Calu3 (cell line): ENCODE measurements around the gene TMEM217. TPM values are rescaled to one million over a fixed set of nuclear protein-coding genes. Genes with fewer than 3 reads are reported as not detected.
A peak's percentile ranks its signal among the peaks of the same experiment; 100 is the strongest.

Experiments
- BruUV-seq: library from RNA; stranded (reverse); fragments of 400-500 nt; replicated peaks from 2 replicates; lab custom pipeline; 2021; lab: Mats Ljungman, UMichigan
- CTCF ChIA-PET: fragments of 300-600 bp; sonication (Branson Sonifier 250); formaldehyde crosslinking; loops from one replicate; lab custom pipeline; 2022; ENCODE audit warnings: antibody characterized with exemption; lab: Charles Lee
- DNase-seq: peaks from one replicate; pipeline ENCODE4 v3.0.0; 2022
- H3K27ac Mint-ChIP-seq: one replicate; pipeline ENCODE4 v1.8.0; 2022; ENCODE audit warnings: mixed read lengths; ENCODE audit not compliant: unreplicated experiment
- H3K27me3 Mint-ChIP-seq: one replicate; pipeline ENCODE4 v1.8.0; 2022; ENCODE audit warnings: mixed read lengths; ENCODE audit not compliant: unreplicated experiment
- H3K36me3 Mint-ChIP-seq: one replicate; pipeline ENCODE4 v1.8.0; 2022; ENCODE audit warnings: mild to moderate bottlenecking, moderate library complexity, mixed read lengths; ENCODE audit not compliant: insufficient read depth, unreplicated experiment
- H3K4me1 Mint-ChIP-seq: one replicate; pipeline ENCODE4 v1.8.0; 2022; ENCODE audit warnings: mild to moderate bottlenecking, low read depth, mixed read lengths; ENCODE audit not compliant: unreplicated experiment
- H3K4me3 Mint-ChIP-seq: one replicate; pipeline ENCODE4 v1.8.0; 2022; ENCODE audit warnings: mild to moderate bottlenecking, low read depth, moderate library complexity, mixed read lengths; ENCODE audit not compliant: unreplicated experiment
- H3K9me3 Mint-ChIP-seq: one replicate; pipeline ENCODE4 v1.8.0; 2022; ENCODE audit warnings: low read depth, mixed read lengths; ENCODE audit not compliant: unreplicated experiment
- intact Hi-C: fragments of 100-400 bp; cut with micrococcal nuclease; formaldehyde crosslinking; loops from one replicate; pipeline ENCODE4 v1.10.0; 2022; ENCODE audit not compliant: unreplicated experiment
- total RNA-seq: library from RNA; stranded (reverse); gene quantifications from 2 replicates; pipeline ENCODE4 v1.2.3, GENCODE V29; 2022
- TF ChIP-seq, protein P1 (sequence below): fragments of 200-600 bp; IDR thresholded peaks from one replicate; pipeline ENCODE4 v1.8.0; 2022; ENCODE audit warnings: antibody characterized with exemption; ENCODE audit not compliant: unreplicated experiment

Gene TMEM217
- total RNA-seq, 1 experiment from 2014 or later = 0.99 TPM

- Mint-ChIP-seq H3K4me1 (peaks cover 17% of the 10 kb centered on the region), H3K4me3 (peak overlapping the region; percentile 68), H3K36me3 (peaks cover 15% of the 10 kb centered on the region), H3K27ac (no peak overlapping the region), H3K27me3 (no peaks in the 10 kb centered on the region), H3K9me3 (no peaks in the 10 kb centered on the region)
- TF ChIP-seq, protein P1, sequence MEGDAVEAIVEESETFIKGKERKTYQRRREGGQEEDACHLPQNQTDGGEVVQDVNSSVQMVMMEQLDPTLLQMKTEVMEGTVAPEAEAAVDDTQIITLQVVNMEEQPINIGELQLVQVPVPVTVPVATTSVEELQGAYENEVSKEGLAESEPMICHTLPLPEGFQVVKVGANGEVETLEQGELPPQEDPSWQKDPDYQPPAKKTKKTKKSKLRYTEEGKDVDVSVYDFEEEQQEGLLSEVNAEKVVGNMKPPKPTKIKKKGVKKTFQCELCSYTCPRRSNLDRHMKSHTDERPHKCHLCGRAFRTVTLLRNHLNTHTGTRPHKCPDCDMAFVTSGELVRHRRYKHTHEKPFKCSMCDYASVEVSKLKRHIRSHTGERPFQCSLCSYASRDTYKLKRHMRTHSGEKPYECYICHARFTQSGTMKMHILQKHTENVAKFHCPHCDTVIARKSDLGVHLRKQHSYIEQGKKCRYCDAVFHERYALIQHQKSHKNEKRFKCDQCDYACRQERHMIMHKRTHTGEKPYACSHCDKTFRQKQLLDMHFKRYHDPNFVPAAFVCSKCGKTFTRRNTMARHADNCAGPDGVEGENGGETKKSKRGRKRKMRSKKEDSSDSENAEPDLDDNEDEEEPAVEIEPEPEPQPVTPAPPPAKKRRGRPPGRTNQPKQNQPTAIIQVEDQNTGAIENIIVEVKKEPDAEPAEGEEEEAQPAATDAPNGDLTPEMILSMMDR = no peak
- no peak for DNase-seq
- intact Hi-C loops = no loop called here
- CTCF ChIA-PET = interaction anchor here (0.7 to 1.1 kb wide), 2 partner anchors 18 to 204 kb away, joined by 3 read pairs; no protein-coding TSS in a partner anchor
- BruUV-seq = no TSS peak
Observed at GRCh38 chr6:37221585-37222124, 36.3 kb downstream of the TMEM217 start.

DNA sequence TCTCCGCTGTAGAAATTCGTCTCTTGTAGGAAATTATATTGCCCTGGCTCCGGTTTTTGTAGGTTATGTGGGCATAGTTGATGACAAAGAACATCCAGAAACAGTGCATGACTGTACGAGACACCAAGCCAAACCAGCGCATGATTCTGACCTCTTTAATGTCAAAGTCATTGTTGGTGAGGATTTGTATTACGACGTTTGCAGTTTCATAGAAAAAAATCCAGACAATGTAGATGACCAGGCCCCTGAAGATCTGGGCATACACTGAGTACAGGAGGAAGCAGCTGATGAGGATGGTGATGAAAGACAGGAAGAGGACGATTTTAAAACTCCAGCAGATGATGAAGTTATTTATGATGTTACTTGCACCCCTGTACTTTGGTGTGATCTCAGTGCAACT lies 39.4 kb downstream of the TMEM217 start:
- peaks cover 15% of the 10 kb centered on the region for H3K27me3 Mint-ChIP-seq
- no TSS peak for BruUV-seq
- intact Hi-C loops = no loop called here

GRCh38 chr6:37218061-37218460 lies 39.9 kb downstream of the TMEM217 start:
- H3K4me1 Mint-ChIP-seq = peaks cover 27% of the 10 kb centered on the region
- H3K9me3 Mint-ChIP-seq = no peaks in the 10 kb centered on the region
- H3K36me3 Mint-ChIP-seq = peaks cover 15% of the 10 kb centered on the region
- no TSS peak for BruUV-seq
- TF ChIP-seq, protein P1 = no peak
- H3K4me3 Mint-ChIP-seq = no peak overlapping the region
- no peak overlapping the region for H3K27ac Mint-ChIP-seq
- CTCF ChIA-PET = interaction anchor here (0.7 kb wide), 2 partner anchors 94 to 196 kb away, joined by 3 to 5 read pairs; no protein-coding TSS in a partner anchor
- no peak for DNase-seq
- intact Hi-C loops = no loop called here
- H3K27me3 Mint-ChIP-seq = peaks cover 15% of the 10 kb centered on the region

More for the DNA sequence above, 39.4 kb downstream of the TMEM217 start:
- CTCF ChIA-PET = no interaction called here
- Mint-ChIP-seq H3K4me1 (peaks cover 30% of the 10 kb centered on the region), H3K36me3 (peaks cover 15% of the 10 kb centered on the region), H3K27ac (no peak overlapping the region), H3K4me3 (no peak overlapping the region), H3K9me3 (no peaks in the 10 kb centered on the region)
- no peak for DNase-seq
- TF ChIP-seq, protein P1 = no peak

- intact Hi-C loops = no loop called here
- no peak overlapping the region for H3K4me3 Mint-ChIP-seq
- H3K9me3 Mint-ChIP-seq = no peaks in the 10 kb centered on the region
- peaks cover 27% of the 10 kb centered on the region for H3K4me1 Mint-ChIP-seq
- DNase-seq = no peak
- no peak overlapping the region for H3K27ac Mint-ChIP-seq
- CTCF ChIA-PET = interaction anchor here (6.6 kb wide), 1 partner anchor 190 kb away, joined by 185 read pairs; no protein-coding TSS in a partner anchor
- peaks cover 15% of the 10 kb centered on the region for H3K27me3 Mint-ChIP-seq
- H3K36me3 Mint-ChIP-seq = no peaks in the 10 kb centered on the region
- TF ChIP-seq, protein P1 = no peak
- BruUV-seq = no TSS peak
Observed at GRCh38 chr6:37212268-37212667, 45.7 kb downstream of the TMEM217 start.
